Measurements from ENCODE around the gene PHACTR1.

DNA sequence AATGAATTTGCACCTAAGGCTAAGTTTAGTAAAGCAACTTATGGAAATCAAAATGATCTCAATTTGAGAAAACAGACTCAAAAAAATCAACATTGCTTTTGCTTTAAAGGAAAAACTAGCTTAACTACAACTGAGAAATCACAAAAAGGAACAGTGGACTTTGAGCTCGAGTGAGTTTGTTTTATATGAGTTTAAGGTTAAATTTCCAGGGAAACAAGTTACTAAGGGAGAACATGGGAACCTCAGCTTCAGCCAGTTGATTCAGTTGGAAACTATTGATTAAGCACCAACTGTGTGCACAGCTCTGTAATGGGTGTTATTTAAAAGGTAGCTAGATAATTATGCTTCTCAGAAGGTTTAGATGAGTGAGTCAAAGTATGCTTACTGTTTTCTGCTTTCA is 526.0 kb downstream of the PHACTR1 start:
- TF ChIP-seq, protein P1, sequence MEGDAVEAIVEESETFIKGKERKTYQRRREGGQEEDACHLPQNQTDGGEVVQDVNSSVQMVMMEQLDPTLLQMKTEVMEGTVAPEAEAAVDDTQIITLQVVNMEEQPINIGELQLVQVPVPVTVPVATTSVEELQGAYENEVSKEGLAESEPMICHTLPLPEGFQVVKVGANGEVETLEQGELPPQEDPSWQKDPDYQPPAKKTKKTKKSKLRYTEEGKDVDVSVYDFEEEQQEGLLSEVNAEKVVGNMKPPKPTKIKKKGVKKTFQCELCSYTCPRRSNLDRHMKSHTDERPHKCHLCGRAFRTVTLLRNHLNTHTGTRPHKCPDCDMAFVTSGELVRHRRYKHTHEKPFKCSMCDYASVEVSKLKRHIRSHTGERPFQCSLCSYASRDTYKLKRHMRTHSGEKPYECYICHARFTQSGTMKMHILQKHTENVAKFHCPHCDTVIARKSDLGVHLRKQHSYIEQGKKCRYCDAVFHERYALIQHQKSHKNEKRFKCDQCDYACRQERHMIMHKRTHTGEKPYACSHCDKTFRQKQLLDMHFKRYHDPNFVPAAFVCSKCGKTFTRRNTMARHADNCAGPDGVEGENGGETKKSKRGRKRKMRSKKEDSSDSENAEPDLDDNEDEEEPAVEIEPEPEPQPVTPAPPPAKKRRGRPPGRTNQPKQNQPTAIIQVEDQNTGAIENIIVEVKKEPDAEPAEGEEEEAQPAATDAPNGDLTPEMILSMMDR (IDR thresholded peaks at IDR 0.05), result no peak
- TF ChIP-seq, protein P2, sequence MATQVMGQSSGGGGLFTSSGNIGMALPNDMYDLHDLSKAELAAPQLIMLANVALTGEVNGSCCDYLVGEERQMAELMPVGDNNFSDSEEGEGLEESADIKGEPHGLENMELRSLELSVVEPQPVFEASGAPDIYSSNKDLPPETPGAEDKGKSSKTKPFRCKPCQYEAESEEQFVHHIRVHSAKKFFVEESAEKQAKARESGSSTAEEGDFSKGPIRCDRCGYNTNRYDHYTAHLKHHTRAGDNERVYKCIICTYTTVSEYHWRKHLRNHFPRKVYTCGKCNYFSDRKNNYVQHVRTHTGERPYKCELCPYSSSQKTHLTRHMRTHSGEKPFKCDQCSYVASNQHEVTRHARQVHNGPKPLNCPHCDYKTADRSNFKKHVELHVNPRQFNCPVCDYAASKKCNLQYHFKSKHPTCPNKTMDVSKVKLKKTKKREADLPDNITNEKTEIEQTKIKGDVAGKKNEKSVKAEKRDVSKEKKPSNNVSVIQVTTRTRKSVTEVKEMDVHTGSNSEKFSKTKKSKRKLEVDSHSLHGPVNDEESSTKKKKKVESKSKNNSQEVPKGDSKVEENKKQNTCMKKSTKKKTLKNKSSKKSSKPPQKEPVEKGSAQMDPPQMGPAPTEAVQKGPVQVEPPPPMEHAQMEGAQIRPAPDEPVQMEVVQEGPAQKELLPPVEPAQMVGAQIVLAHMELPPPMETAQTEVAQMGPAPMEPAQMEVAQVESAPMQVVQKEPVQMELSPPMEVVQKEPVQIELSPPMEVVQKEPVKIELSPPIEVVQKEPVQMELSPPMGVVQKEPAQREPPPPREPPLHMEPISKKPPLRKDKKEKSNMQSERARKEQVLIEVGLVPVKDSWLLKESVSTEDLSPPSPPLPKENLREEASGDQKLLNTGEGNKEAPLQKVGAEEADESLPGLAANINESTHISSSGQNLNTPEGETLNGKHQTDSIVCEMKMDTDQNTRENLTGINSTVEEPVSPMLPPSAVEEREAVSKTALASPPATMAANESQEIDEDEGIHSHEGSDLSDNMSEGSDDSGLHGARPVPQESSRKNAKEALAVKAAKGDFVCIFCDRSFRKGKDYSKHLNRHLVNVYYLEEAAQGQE (IDR thresholded peaks at IDR 0.05; ENCODE audit: insufficient read depth in 1 of 2, low read depth in 2 of 2, low read length in 1 of 2), result no peak
- no peak for TF ChIP-seq POLR2AphosphoS5 (IDR thresholded peaks at IDR 0.05; ENCODE audit: low read depth, low read length)
- TF ChIP-seq SIN3A (IDR thresholded peaks at IDR 0.05; ENCODE audit: borderline replicate concordance, insufficient read depth, low read depth, low read length), result no peak
